Fibroblast of the aortic adventitia (primary cell): ENCODE results near the gene ARMC5. TPM values are rescaled to one million over a fixed set of nuclear protein-coding genes. Genes with fewer than 3 reads are reported as not detected.

Experiments used
- DNase-seq: peaks from one replicate; pipeline ENCODE4 v3.0.0-alpha.2; 2010; ENCODE audit warnings: low read depth
- H3K4me3 ChIP-seq: 2 replicates; pipeline ENCODE4 v1.5.1; 2011; ENCODE audit warnings: low read depth, mild to moderate bottlenecking, control low read depth, low read length, moderate library complexity
- CTCF ChIP-seq: IDR thresholded peaks from 2 replicates; pipeline ENCODE4 v1.5.1; 2011; ENCODE audit warnings: mild to moderate bottlenecking, low read length, control low read depth, inconsistent platforms; ENCODE audit not compliant: insufficient read depth
- total RNA-seq: library from RNA; depleted of rRNA; stranded (reverse); fragments of >200 nt; gene quantifications from 2 replicates; pipeline ENCODE4 v1.2.3, GENCODE V29; 2012; ENCODE audit warnings: low replicate concordance

ARMC5 gene
- total RNA-seq, 1 donor = 7.4 TPM

GRCh38 chr16:31491778-31492418, 32.6 kb downstream of the ARMC5 start:
- no peak for DNase-seq
- no peak overlapping the region for H3K4me3 ChIP-seq
- TF ChIP-seq CTCF = no peak

DNA sequence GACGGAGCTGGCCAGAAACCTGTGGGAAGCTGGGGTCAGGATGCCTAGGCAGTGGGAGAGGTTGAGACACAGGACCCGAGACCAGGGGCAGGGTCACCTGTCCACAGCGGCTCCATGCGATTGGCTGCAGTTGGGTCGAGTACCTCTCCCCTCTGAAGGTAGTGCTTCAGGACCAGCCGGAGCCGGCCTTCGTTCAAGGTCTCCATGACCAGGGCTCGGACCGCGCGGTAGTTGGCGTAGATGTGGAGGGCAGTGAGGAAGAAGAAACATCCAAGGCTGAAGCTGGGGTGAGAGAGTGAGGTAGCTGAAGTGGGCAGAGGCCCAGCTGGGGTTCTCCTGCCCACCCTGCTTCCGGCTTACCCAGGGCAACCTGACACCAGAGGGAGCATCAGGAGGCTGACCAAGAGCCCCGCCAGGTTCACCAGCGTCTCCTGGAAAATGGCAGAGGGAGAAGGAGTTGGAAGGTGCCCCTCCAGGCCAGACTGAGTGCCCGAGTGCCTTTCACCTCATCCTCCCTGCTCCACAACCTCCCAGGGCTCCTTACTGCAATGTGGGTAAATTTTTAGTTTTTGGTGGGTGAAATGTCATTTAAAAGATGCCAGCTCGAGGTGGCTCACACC, 34.3 kb downstream of the ARMC5 start:
- no peak for TF ChIP-seq CTCF
- DNase-seq = no peak
- H3K4me3 ChIP-seq = no peak overlapping the region

GRCh38 chr16:31496670-31497069, 37.4 kb downstream of the ARMC5 start:
- no peak overlapping the region for H3K4me3 ChIP-seq
- no peak for DNase-seq
- no peak for TF ChIP-seq CTCF

DNA sequence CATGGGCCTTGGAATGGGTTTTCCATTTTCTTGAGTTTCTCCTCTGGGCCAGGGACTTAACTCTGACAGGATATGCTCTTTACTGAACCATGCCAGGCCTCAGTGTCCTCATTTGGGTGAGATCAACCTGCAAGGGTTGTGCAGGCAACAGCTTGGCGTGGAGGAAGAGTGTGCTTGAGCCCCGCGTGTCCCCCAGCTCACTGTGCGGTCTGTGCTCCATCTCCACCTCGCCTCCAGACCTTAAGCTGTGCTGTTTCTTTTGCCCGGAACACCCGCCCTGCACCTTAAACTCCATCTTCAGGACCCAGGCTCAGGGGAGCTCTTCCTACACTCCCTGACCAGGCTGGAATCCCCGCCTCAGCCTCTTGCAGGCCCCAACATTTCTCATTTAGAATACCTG, 39.2 kb downstream of the ARMC5 start:
- no peak overlapping the region for H3K4me3 ChIP-seq
- DNase-seq = no peak
- no peak for TF ChIP-seq CTCF

GRCh38 chr16:31499928-31500327, 40.6 kb downstream of the ARMC5 start:
- no peak for TF ChIP-seq CTCF
- no peak overlapping the region for H3K4me3 ChIP-seq
- no peak for DNase-seq

DNA sequence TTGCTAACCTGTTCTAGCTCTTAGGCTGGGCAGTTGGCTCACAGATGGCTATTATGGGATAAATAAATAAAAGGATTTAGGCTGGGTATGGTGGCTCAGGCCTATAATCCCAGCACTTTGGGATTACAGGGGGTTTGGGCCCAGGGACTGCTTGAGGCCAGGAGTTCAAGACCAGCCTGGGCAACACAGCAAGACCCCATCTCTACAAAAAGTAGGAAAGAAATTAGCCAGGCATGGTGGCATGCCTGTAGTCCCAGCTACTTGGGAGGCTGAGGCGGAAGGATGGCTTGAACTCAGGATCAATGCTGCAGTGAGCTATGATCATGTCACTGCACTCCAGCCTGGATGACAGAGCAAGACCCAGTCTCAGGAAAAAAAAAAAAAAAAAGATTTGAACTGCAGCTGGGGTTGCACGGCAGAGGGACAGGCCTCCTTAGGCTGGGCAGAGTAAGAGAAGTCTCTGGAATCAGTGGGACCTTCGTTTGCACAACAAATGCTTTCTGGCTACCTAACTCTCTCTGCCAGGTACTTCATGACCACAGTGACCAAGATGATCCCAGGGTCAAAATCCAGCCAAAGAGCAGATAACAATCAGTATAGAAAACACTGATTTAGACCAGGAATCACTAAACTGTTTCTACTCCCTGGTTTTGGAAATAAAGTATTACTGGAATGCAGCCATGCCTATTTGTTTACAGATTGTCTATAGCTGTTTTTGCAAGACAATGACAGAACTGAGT, 42.1 kb downstream of the ARMC5 start:
- no peak for TF ChIP-seq CTCF
- no peak overlapping the region for H3K4me3 ChIP-seq
- no peak for DNase-seq
